IPS-20b (cell line): ENCODE data around the gene MS4A2.
"Not testable (repeated sequence)": the region's sequence is repeated elsewhere in the genome, so short reads cannot be mapped to it uniquely, and the experiment has no call there.

ENCODE experiments used
- H3K27ac ChIP-seq: one replicate; pipeline ENCODE4 v1.5.1; 2013; ENCODE audit warnings: low read length
- H3K27me3 ChIP-seq: 2 replicates; pipeline ENCODE4 v1.6.1; 2013; ENCODE audit warnings: mild to moderate bottlenecking, low read length, inconsistent platforms; ENCODE audit not compliant: insufficient read depth
- H3K36me3 ChIP-seq: 2 replicates; pipeline ENCODE4 v1.6.1; 2013; ENCODE audit warnings: low read depth, mild to moderate bottlenecking, inconsistent platforms, low read length, moderate library complexity; ENCODE audit not compliant: insufficient read depth
- H3K4me1 ChIP-seq: 2 replicates; pipeline ENCODE4 v1.6.1; 2013; ENCODE audit warnings: mild to moderate bottlenecking, control low read depth, inconsistent platforms, low read length, moderate library complexity; ENCODE audit not compliant: insufficient read depth
- H3K4me3 ChIP-seq: 2 replicates; pipeline ENCODE4 v1.5.1; 2013; ENCODE audit warnings: mild to moderate bottlenecking, low read length, inconsistent platforms
- H3K9ac ChIP-seq: 2 replicates; pipeline ENCODE4 v1.6.1; 2013; ENCODE audit warnings: low read depth, mild to moderate bottlenecking, inconsistent platforms, low read length, moderate library complexity
- H3K9me3 ChIP-seq: 2 replicates; pipeline ENCODE4 v1.6.1; 2013; ENCODE audit warnings: mild to moderate bottlenecking, low read depth, low read length, inconsistent platforms; ENCODE audit not compliant: insufficient read depth

Gene MS4A2

DNA sequence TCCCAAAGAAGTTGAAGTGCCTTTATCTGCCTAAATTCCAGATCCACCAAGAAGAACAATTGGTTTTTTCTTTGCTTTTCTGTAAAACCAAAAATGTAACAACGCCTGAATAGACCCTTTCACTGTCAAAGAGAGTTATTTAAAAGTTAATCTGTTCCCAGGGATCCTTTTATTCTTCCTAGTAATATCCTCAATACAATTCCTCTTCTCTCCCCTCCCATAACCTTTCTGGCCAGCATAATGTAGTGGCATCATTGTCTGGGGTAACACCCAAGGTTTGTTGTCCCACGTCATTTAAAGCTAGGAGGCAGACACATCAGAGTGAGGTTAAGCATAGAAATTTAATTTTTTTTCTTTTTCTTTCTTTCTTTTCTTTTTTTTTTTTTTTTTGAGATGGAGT lies 39.9 kb downstream of the MS4A2 start:
- 0 out of 2 replicates have a peak, but pooled peaks cover 8% of the 10 kb centered on the region for H3K4me1 ChIP-seq
- H3K9ac ChIP-seq = no peak overlapping the region
- H3K4me3 ChIP-seq = no peak overlapping the region
- no peaks in the 10 kb centered on the region for H3K9me3 ChIP-seq
- H3K36me3 ChIP-seq = no peaks in the 10 kb centered on the region
- H3K27me3 ChIP-seq = no peaks in the 10 kb centered on the region
- H3K27ac ChIP-seq = no peak overlapping the region

DNA sequence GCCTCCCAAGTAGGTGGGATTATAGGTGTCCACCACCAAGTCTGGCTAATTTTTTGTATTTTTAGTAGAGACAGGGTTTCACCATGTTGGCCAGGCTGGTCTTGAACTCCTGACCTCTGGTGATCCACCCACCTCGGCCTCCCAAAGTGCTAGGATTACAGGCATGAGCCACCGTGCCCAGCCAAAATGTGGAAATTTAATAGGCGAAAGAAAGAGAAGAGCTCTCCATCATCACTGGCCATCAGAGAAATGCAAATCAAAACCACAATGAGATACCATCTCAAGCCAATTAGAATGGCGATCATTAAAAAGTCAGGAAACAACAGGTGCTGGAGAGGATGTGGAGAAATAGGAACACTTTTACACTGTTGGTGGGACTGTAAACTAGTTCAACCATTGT lies 40.4 kb downstream of the MS4A2 start:
- H3K4me1 ChIP-seq = not testable (repeated sequence)

DNA sequence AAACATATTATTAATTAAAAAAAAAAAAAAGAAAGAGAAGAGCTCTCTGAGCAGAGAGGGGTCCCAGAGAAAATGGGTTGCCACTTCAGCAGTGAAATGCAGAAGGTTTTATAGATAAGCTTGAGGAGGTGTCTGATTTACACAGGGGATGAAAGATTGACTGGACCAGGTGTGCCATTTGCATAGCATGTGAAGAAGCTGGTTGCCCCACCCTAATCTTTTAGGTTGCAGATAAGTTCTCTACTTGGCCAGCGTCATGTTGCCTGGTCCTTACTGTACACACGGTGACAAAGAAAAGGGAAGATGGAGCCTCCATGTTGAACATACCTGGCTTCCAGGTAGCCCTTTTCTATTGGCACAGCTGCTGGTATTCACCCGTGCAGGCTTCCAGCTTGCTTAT lies 41.4 kb downstream of the MS4A2 start:
- Histone ChIP-seq H3K27ac (no peak overlapping the region), H3K9me3 (peaks cover 11% of the 10 kb centered on the region), H3K9ac (no peak overlapping the region), H3K27me3 (no peaks in the 10 kb centered on the region), H3K4me1 (0 out of 2 replicates have a peak, but pooled peaks cover 3% of the 10 kb centered on the region), H3K4me3 (no peak overlapping the region), H3K36me3 (no peaks in the 10 kb centered on the region)

More for the DNA sequence above, 40.4 kb downstream of the MS4A2 start:
- H3K9me3 ChIP-seq, H3K27me3 ChIP-seq, H3K36me3 ChIP-seq, H3K27ac ChIP-seq, H3K9ac ChIP-seq, H3K4me3 ChIP-seq: not testable (repeated sequence)

DNA sequence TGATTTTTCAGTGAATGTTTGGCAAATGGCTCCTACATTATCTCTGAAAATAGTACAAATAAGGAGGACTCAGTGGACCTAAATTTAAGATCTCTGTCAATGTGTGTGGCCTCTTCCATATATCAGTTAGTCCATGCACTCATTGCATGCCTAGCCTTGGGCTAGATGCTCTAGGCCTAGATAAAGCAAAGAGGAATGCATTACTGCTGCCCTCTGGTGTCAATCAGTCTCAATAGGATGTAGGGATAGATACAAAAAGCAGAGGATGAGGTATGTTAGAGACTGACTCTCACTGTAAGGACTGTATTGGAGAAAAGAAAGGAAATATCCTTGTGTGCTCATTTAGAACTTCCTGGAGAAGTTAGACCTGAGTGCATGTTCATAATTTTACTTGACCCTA lies 42.0 kb downstream of the MS4A2 start:
- H3K4me1 ChIP-seq = 0 out of 2 replicates have a peak, but pooled peaks cover 3% of the 10 kb centered on the region
- H3K27me3 ChIP-seq = no peaks in the 10 kb centered on the region
- H3K4me3 ChIP-seq = no peak overlapping the region
- peaks cover 11% of the 10 kb centered on the region for H3K9me3 ChIP-seq
- H3K27ac ChIP-seq = no peak overlapping the region
- no peaks in the 10 kb centered on the region for H3K36me3 ChIP-seq
- no peak overlapping the region for H3K9ac ChIP-seq

DNA sequence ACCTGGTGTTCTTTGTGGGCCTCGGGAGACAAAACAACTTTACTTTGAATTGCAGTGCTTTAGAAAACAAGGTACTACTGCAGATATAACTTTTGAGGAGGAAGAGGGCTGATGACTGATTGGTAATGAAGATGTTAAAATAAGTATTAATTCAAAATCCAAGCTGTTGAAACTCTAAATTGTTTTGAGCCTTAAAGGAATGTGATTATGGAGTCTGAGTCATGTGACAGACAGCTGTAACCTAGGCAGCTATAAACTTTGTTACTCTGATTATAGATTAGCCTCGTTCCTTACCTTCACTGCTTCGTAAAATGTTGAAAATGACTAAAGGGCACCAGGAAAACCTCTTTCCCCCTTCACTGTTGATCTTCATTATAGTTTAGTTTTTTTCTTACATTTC lies 43.4 kb downstream of the MS4A2 start:
- H3K9me3 ChIP-seq = peaks cover 11% of the 10 kb centered on the region
- H3K27me3 ChIP-seq = no peaks in the 10 kb centered on the region
- H3K4me1 ChIP-seq = 0 out of 2 replicates have a peak, but pooled peaks cover 3% of the 10 kb centered on the region
- no peak overlapping the region for H3K4me3 ChIP-seq
- no peak overlapping the region for H3K9ac ChIP-seq
- no peaks in the 10 kb centered on the region for H3K36me3 ChIP-seq
- no peak overlapping the region for H3K27ac ChIP-seq

DNA sequence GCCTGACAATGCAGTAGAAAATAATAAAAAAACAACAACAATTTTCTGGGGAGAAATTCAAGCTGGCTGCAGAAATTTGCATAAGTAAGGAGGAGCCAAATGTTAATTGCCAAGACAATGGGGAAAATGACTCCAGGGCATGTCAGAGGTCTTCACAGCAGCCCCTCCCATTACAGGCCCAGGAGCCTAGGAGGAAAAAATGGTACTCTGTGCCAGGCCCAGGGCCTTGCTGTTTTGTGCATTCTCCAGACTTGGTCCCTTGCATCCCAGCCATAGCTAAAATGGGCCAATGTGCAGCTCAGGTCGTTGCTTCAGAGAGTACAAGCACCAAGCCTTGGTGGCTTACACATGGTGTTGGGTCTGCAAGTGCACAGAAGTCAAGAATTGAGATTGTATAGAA lies 45.5 kb downstream of the MS4A2 start:
- H3K9ac ChIP-seq = no peak overlapping the region
- no peaks in the 10 kb centered on the region for H3K27me3 ChIP-seq
- no peak overlapping the region for H3K4me3 ChIP-seq
- peaks cover 11% of the 10 kb centered on the region for H3K9me3 ChIP-seq
- no peaks in the 10 kb centered on the region for H3K4me1 ChIP-seq
- H3K36me3 ChIP-seq = no peaks in the 10 kb centered on the region
- H3K27ac ChIP-seq = no peak overlapping the region

DNA sequence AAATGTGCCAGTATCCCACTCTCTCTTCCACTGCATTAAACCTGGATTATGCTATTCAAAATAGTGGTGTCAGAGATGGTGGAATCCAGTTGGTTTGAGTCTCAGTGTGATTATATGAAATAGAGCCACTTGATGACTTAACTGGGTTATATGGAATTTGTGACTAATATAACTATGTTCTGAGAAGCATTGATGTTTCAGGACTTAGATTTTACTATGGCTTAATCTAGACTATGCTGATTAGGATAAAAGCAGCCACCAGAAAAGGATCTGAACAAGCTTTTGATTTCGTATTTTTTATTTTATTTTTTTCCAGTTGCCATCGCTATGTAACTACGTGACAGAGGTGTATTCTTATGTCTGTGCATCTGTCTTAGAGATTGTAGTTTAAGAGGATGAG lies 55.3 kb downstream of the MS4A2 start:
- Histone ChIP-seq H3K36me3 (no peaks in the 10 kb centered on the region), H3K27me3 (no peaks in the 10 kb centered on the region), H3K9ac (no peak overlapping the region), H3K27ac (no peak overlapping the region), H3K9me3 (no peaks in the 10 kb centered on the region), H3K4me3 (no peak overlapping the region), H3K4me1 (no peaks in the 10 kb centered on the region)

DNA sequence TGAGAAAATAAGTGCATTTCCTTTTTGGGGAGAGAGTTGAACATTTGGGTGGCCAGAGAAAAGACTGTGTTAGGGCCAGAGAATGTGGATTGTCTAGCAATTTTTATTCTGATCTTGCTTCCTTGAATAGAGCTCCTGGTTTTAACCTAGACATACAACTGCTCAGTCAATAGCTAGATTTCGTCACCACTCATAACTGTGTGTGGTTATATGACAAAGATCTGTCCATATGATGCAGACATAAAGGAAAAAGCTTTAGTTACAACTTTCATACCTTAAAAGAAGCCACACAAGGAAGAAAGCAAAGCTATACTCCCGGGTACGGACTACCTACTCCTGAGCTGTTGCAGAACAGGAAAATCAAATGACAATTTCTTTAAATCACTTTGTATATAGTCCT lies 57.2 kb downstream of the MS4A2 start:
- Histone ChIP-seq H3K27me3 (no peaks in the 10 kb centered on the region), H3K9ac (no peak overlapping the region), H3K36me3 (no peaks in the 10 kb centered on the region), H3K4me1 (no peaks in the 10 kb centered on the region), H3K27ac (no peak overlapping the region), H3K9me3 (no peaks in the 10 kb centered on the region), H3K4me3 (no peak overlapping the region)
